Measurements from ENCODE around the gene SCFD1. TPM values are rescaled to one million over a fixed set of nuclear protein-coding genes. Genes with fewer than 3 reads are reported as not detected.

The SCFD1 gene
- total and polyA plus RNA-seq, 4 donors = 24.6 to 82.1 (median 52.6) TPM

DNA sequence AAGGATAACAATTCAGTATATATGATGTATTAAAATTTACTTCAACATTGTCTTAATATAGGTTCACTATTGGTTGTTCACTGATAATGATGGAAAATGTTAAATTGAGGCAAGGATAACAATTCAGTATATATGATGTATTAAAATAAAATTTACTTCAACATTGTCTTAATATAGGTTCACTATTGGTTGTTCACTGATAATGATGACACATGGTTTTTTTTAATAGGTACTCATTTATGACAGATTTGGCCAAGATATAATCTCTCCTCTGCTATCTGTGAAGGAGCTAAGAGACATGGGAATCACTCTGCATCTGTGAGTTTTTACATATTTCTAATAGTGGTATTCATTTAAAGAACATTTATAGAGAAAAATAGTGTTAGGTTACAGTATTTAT, 8.1 kb downstream of the SCFD1 start:
- Histone ChIP-seq H3K9ac (ENCODE audit: low read depth in 1 of 2, low read length in 2 of 2) (no peak overlapping the region), H3K36me3 (ENCODE audit: control insufficient read depth in 4 of 4, insufficient read depth in 3 of 4, low read depth in 1 of 4, low read length in 3 of 4) (peaks cover 3 to 29% (median 18%) of the 10 kb centered on the region in 4 donors), H3K27ac (ENCODE audit: low read depth in 1 of 2, low read length in 2 of 2) (no peak overlapping the region), H3K9me3 (ENCODE audit: control insufficient read depth in 4 of 4, low read length in 3 of 4) (no peaks in the 10 kb centered on the region), H3K4me3 (ENCODE audit: low read depth in 1 of 3, low read length in 3 of 3) (no peak overlapping the region), H3K4me1 (ENCODE audit: control insufficient read depth in 4 of 4, insufficient read depth in 4 of 4, low read length in 3 of 4) (peaks cover 0 to 3% (median 1%) of the 10 kb centered on the region in 4 donors), H3K27me3 (ENCODE audit: control insufficient read depth in 4 of 4, insufficient read depth in 4 of 4, low read length in 3 of 4) (no peaks in the 10 kb centered on the region)
- no peak for DNase-seq (ENCODE audit: low spot score)
- TF ChIP-seq HNF4G (IDR thresholded peaks at IDR 0.05) (no peak), GABPA (IDR thresholded peaks at IDR 0.05 in 1 of 2, conservative IDR thresholded peaks at IDR 0.05 in 1 of 2) (no peak)
- TF ChIP-seq, protein P1, sequence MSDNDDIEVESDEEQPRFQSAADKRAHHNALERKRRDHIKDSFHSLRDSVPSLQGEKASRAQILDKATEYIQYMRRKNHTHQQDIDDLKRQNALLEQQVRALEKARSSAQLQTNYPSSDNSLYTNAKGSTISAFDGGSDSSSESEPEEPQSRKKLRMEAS (IDR thresholded peaks at IDR 0.05) = no peak
- TF ChIP-seq, protein P2, sequence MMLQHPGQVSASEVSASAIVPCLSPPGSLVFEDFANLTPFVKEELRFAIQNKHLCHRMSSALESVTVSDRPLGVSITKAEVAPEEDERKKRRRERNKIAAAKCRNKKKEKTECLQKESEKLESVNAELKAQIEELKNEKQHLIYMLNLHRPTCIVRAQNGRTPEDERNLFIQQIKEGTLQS (IDR thresholded peaks at IDR 0.05) = no peak

DNA sequence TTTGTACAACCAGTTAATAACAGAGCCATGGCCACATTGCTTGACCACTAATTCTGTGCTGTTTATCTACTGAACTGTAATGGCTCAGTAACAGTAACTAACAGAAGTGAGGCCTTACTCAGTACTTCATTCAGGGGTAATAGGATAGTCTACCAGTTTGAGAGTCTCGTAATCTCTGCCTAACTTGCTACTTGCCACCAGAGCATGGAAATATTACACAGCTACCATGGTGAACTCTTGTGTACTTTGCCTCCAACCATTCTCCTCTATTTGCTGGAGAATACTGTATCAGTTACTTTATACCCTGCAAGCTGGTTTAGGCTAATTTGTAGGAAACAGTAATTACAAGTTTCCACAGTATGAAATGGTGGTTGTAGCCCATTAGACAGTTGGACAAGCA, 10.6 kb downstream of the SCFD1 start:
- no peak overlapping the region for H3K4me3 ChIP-seq (ENCODE audit: low read depth in 1 of 3, low read length in 3 of 3)
- H3K36me3 ChIP-seq (ENCODE audit: control insufficient read depth in 4 of 4, insufficient read depth in 3 of 4, low read depth in 1 of 4, low read length in 3 of 4) = peaks cover 3 to 29% (median 21%) of the 10 kb centered on the region in 4 donors
- H3K27ac ChIP-seq (ENCODE audit: low read depth in 1 of 2, low read length in 2 of 2) = no peak overlapping the region
- 97% methylated on average over 1 of the region's 1 CpG for WGBS
- no peak overlapping the region for H3K9ac ChIP-seq (ENCODE audit: low read depth in 1 of 2, low read length in 2 of 2)
- no peaks in the 10 kb centered on the region for H3K27me3 ChIP-seq (ENCODE audit: control insufficient read depth in 4 of 4, insufficient read depth in 4 of 4, low read length in 3 of 4)
- no peaks in the 10 kb centered on the region for H3K9me3 ChIP-seq (ENCODE audit: control insufficient read depth in 4 of 4, low read length in 3 of 4)
- TF ChIP-seq, protein P2 (IDR thresholded peaks at IDR 0.05) = no peak
- no peak for TF ChIP-seq GABPA (IDR thresholded peaks at IDR 0.05 in 1 of 2, conservative IDR thresholded peaks at IDR 0.05 in 1 of 2)
- TF ChIP-seq NR2F2 (IDR thresholded peaks at IDR 0.05) = no peak
- TF ChIP-seq RXRA (IDR thresholded peaks at IDR 0.05) = no peak
- TF ChIP-seq FOXA1 (IDR thresholded peaks at IDR 0.05) = no peak
- TF ChIP-seq, protein P3, sequence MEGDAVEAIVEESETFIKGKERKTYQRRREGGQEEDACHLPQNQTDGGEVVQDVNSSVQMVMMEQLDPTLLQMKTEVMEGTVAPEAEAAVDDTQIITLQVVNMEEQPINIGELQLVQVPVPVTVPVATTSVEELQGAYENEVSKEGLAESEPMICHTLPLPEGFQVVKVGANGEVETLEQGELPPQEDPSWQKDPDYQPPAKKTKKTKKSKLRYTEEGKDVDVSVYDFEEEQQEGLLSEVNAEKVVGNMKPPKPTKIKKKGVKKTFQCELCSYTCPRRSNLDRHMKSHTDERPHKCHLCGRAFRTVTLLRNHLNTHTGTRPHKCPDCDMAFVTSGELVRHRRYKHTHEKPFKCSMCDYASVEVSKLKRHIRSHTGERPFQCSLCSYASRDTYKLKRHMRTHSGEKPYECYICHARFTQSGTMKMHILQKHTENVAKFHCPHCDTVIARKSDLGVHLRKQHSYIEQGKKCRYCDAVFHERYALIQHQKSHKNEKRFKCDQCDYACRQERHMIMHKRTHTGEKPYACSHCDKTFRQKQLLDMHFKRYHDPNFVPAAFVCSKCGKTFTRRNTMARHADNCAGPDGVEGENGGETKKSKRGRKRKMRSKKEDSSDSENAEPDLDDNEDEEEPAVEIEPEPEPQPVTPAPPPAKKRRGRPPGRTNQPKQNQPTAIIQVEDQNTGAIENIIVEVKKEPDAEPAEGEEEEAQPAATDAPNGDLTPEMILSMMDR (IDR thresholded peaks at IDR 0.05; ENCODE audit: low read depth, low read length, missing input control) = no peak
- no peak for TF ChIP-seq RAD21 (IDR thresholded peaks at IDR 0.05)
- no peak for TF ChIP-seq YY1 (IDR thresholded peaks at IDR 0.05)
- no peak for TF ChIP-seq HNF4G (IDR thresholded peaks at IDR 0.05)
- TF ChIP-seq HNF4A (conservative IDR thresholded peaks at IDR 0.05) = no peak
- TF ChIP-seq, protein P1 (IDR thresholded peaks at IDR 0.05) = no peak
- TF ChIP-seq, protein P4, sequence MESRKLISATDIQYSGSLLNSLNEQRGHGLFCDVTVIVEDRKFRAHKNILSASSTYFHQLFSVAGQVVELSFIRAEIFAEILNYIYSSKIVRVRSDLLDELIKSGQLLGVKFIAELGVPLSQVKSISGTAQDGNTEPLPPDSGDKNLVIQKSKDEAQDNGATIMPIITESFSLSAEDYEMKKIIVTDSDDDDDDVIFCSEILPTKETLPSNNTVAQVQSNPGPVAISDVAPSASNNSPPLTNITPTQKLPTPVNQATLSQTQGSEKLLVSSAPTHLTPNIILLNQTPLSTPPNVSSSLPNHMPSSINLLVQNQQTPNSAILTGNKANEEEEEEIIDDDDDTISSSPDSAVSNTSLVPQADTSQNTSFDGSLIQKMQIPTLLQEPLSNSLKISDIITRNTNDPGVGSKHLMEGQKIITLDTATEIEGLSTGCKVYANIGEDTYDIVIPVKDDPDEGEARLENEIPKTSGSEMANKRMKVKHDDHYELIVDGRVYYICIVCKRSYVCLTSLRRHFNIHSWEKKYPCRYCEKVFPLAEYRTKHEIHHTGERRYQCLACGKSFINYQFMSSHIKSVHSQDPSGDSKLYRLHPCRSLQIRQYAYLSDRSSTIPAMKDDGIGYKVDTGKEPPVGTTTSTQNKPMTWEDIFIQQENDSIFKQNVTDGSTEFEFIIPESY (IDR thresholded peaks at IDR 0.05) = no peak
- TF ChIP-seq EGR1 (IDR thresholded peaks at IDR 0.05; ENCODE audit: low read depth in 2 of 2) = no peak
- TF ChIP-seq JUND (IDR thresholded peaks at IDR 0.05) = no peak
- TF ChIP-seq SP1 (IDR thresholded peaks at IDR 0.05) = no peak
- no peak for TF ChIP-seq TAF1 (conservative IDR thresholded peaks at IDR 0.05)
- no peak for TF ChIP-seq FOXA2 (IDR thresholded peaks at IDR 0.05)
- TF ChIP-seq, protein P5, sequence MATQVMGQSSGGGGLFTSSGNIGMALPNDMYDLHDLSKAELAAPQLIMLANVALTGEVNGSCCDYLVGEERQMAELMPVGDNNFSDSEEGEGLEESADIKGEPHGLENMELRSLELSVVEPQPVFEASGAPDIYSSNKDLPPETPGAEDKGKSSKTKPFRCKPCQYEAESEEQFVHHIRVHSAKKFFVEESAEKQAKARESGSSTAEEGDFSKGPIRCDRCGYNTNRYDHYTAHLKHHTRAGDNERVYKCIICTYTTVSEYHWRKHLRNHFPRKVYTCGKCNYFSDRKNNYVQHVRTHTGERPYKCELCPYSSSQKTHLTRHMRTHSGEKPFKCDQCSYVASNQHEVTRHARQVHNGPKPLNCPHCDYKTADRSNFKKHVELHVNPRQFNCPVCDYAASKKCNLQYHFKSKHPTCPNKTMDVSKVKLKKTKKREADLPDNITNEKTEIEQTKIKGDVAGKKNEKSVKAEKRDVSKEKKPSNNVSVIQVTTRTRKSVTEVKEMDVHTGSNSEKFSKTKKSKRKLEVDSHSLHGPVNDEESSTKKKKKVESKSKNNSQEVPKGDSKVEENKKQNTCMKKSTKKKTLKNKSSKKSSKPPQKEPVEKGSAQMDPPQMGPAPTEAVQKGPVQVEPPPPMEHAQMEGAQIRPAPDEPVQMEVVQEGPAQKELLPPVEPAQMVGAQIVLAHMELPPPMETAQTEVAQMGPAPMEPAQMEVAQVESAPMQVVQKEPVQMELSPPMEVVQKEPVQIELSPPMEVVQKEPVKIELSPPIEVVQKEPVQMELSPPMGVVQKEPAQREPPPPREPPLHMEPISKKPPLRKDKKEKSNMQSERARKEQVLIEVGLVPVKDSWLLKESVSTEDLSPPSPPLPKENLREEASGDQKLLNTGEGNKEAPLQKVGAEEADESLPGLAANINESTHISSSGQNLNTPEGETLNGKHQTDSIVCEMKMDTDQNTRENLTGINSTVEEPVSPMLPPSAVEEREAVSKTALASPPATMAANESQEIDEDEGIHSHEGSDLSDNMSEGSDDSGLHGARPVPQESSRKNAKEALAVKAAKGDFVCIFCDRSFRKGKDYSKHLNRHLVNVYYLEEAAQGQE (IDR thresholded peaks at IDR 0.05) = no peak
- H3K4me1 ChIP-seq (ENCODE audit: control insufficient read depth in 4 of 4, insufficient read depth in 4 of 4, low read length in 3 of 4) = no peaks in the 10 kb centered on the region
- DNase-seq (ENCODE audit: low spot score) = no peak
